GM23338 (cell line): Measurements from ENCODE around the gene MAP4K4. TPM values are rescaled to one million over a fixed set of nuclear protein-coding genes. Genes with fewer than 3 reads are reported as not detected.

ENCODE experiments used
- ATAC-seq: fragments of 200-7000 bp; cut with Tn5 transposase; 3 replicates; pipeline ENCODE4 v1.9.1; 2020
- DNase-seq: peaks from one replicate; pipeline ENCODE4 v3.0.0-alpha.2; 2015; ENCODE audit warnings: low spot score
- H2AFZ ChIP-seq: fragments of 200-600 bp; sonication (generic); 2 replicates; pipeline ENCODE4 v1.8.0; 2016; ENCODE audit warnings: antibody characterized with exemption, mild to moderate bottlenecking, moderate library complexity
- H3F3A ChIP-seq: fragments of 200-600 bp; sonication (generic); replicated peaks from 2 replicates; pipeline ENCODE4 v1.8.0; 2017; ENCODE audit warnings: antibody characterized with exemption, mixed run types, low read depth
- H3K27ac ChIP-seq: fragments of 200-600 bp; sonication (generic); 2 replicates; pipeline ENCODE4 v1.6.1; 2016; ENCODE audit warnings: low read depth
- H3K27me3 ChIP-seq: fragments of 200-600 bp; sonication (generic); 2 replicates; pipeline ENCODE4 v1.8.0; 2016; ENCODE audit warnings: mild to moderate bottlenecking, mixed run types, moderate library complexity; ENCODE audit not compliant: insufficient read depth
- H3K36me3 ChIP-seq: fragments of 200-600 bp; sonication (generic); 2 replicates; pipeline ENCODE4 v1.8.0; 2016; ENCODE audit warnings: mild to moderate bottlenecking; ENCODE audit not compliant: insufficient read depth
- H3K4me1 ChIP-seq: fragments of 200-600 bp; sonication (generic); 2 replicates; pipeline ENCODE4 v1.8.0; 2016; ENCODE audit warnings: mild to moderate bottlenecking, moderate library complexity; ENCODE audit not compliant: insufficient read depth
- H3K4me2 ChIP-seq: fragments of 200-600 bp; sonication (generic); 2 replicates; pipeline ENCODE4 v1.7.1; 2017; ENCODE audit warnings: mixed run types
- H3K4me3 ChIP-seq: fragments of 200-600 bp; sonication (generic); 2 replicates; pipeline ENCODE4 v1.6.1; 2016; ENCODE audit warnings: mixed run types
- H3K79me2 ChIP-seq: fragments of 200-600 bp; sonication (generic); replicated peaks from 2 replicates; pipeline ENCODE4 v1.8.0; 2017; ENCODE audit warnings: mild to moderate bottlenecking; ENCODE audit not compliant: insufficient read depth
- H3K9me2 ChIP-seq: fragments of 200-600 bp; sonication (generic); 2 replicates; pipeline ENCODE4 v1.8.0; 2017; ENCODE audit not compliant: insufficient read depth
- H4K20me1 ChIP-seq: fragments of 200-600 bp; sonication (generic); replicated peaks from 2 replicates; pipeline ENCODE4 v1.8.0; 2017; ENCODE audit warnings: mild to moderate bottlenecking; ENCODE audit not compliant: insufficient read depth
- H3K27ac Mint-ChIP-seq: 2 replicates; pipeline ENCODE4 v1.8.0; 2020; ENCODE audit warnings: inconsistent platforms, mild to moderate bottlenecking, moderate library complexity, mixed read lengths
- H3K27me3 Mint-ChIP-seq: 3 replicates; pipeline ENCODE4 v1.8.0; 2022; ENCODE audit warnings: low read depth, mild to moderate bottlenecking, moderate library complexity, mixed read lengths, inconsistent platforms; ENCODE audit not compliant: insufficient read depth, poor library complexity
- H3K36me3 Mint-ChIP-seq: 3 replicates; pipeline ENCODE4 v1.8.0; 2021; ENCODE audit warnings: low read depth, mild to moderate bottlenecking, inconsistent platforms, moderate library complexity, mixed read lengths
- H3K4me1 Mint-ChIP-seq: 3 replicates; pipeline ENCODE4 v1.8.0; 2020; ENCODE audit warnings: mild to moderate bottlenecking, inconsistent platforms, mixed read lengths
- H3K4me3 Mint-ChIP-seq: 3 replicates; pipeline ENCODE4 v1.8.0; 2021; ENCODE audit warnings: moderate library complexity, mild to moderate bottlenecking, inconsistent platforms, mixed read lengths
- H3K9me3 Mint-ChIP-seq: 3 replicates; pipeline ENCODE4 v1.8.0; 2020; ENCODE audit warnings: moderate library complexity, mild to moderate bottlenecking, inconsistent platforms, mixed read lengths
- CREB1 ChIP-seq: fragments of 250-450 bp; sonication (Bioruptor Pico); IDR thresholded peaks from 2 replicates; pipeline ENCODE4 v1.5.0; 2020; ENCODE audit warnings: low read depth, mild to moderate bottlenecking, moderate library complexity
- EZH2 ChIP-seq: fragments of 200-600 bp; sonication (generic); IDR thresholded peaks from one replicate; pipeline ENCODE4 v1.8.0; 2017; ENCODE audit warnings: antibody characterized with exemption, mild to moderate bottlenecking, low read depth; ENCODE audit not compliant: unreplicated experiment
- EZH2phosphoT487 ChIP-seq: fragments of 200-600 bp; sonication (generic); IDR thresholded peaks from one replicate; pipeline ENCODE4 v1.8.1; 2018; ENCODE audit warnings: antibody characterized with exemption; ENCODE audit not compliant: unreplicated experiment
- JUNB ChIP-seq: IDR thresholded peaks from one replicate; pipeline ENCODE4 v1.6.1; 2016; ENCODE audit warnings: antibody characterized with exemption; ENCODE audit not compliant: unreplicated experiment
- NANOG ChIP-seq: IDR thresholded peaks from 2 replicates; pipeline ENCODE4 v1.6.1; 2016; ENCODE audit warnings: antibody characterized with exemption, borderline replicate concordance
- POLR2AphosphoS5 ChIP-seq: IDR thresholded peaks from 2 replicates; pipeline ENCODE4 v1.6.1; 2016; ENCODE audit warnings: antibody characterized with exemption, low read depth
- STAT1 ChIP-seq: IDR thresholded peaks from one replicate; pipeline ENCODE4 v1.6.1; 2016; ENCODE audit warnings: antibody characterized with exemption; ENCODE audit not compliant: unreplicated experiment
- ZNF114 ChIP-seq: fragments of 250-450 bp; sonication (Bioruptor Pico); IDR thresholded peaks from 2 replicates; pipeline ENCODE4 v1.5.0; 2020; ENCODE audit warnings: mild to moderate bottlenecking, moderate library complexity
- ZNF331 ChIP-seq: fragments of 250-450 bp; sonication (Bioruptor Pico); IDR thresholded peaks from 2 replicates; pipeline ENCODE4 v1.5.0; 2020; ENCODE audit warnings: low read depth, mild to moderate bottlenecking, moderate library complexity
- polyA plus RNA-seq: library from polyadenylated mRNA; unstranded; fragments of >200 nt; fragmentation: Nextera tagmentation; extraction: Ambion mirVana; gene quantifications from 2 replicates; pipeline ENCODE4 v1.2.1, GENCODE V29; 2016
- total RNA-seq: library from RNA; depleted of rRNA; stranded (reverse); fragments of >200 nt; shearing (Covaris generic); gene quantifications from 2 replicates; pipeline ENCODE4 v1.2.3, GENCODE V29; 2014
- TF ChIP-seq, protein P1 (sequence below): IDR thresholded peaks from 2 replicates; pipeline ENCODE4 v1.6.1; 2016; ENCODE audit warnings: antibody characterized with exemption
- TF ChIP-seq, protein P2 (sequence below), 2 experiments: fragments of 200-600 bp in 1 of 2; sonication (generic) in 1 of 2; conservative IDR thresholded peaks; 2 replicates each; pipeline versions ENCODE4 v1.5.1 to v1.6.1; 2016 to 2017; ENCODE audit warnings: antibody characterized with exemption in 2 of 2, low read depth in 2 of 2, mild to moderate bottlenecking in 2 of 2, moderate library complexity in 1 of 2
- TF ChIP-seq, protein P3 (sequence below): IDR thresholded peaks from one replicate; pipeline ENCODE4 v1.6.1; 2018; ENCODE audit warnings: antibody characterized with exemption; ENCODE audit not compliant: unreplicated experiment
- TF ChIP-seq, protein P4 (sequence below): fragments of 250-450 bp; sonication (Bioruptor Pico); IDR thresholded peaks from 2 replicates; pipeline ENCODE4 v1.5.0; 2020; ENCODE audit warnings: mild to moderate bottlenecking, moderate library complexity

MAP4K4 gene
- total and polyA plus RNA-seq, 2 experiments from 2014 or later = 34.6 to 99.2 TPM

DNA sequence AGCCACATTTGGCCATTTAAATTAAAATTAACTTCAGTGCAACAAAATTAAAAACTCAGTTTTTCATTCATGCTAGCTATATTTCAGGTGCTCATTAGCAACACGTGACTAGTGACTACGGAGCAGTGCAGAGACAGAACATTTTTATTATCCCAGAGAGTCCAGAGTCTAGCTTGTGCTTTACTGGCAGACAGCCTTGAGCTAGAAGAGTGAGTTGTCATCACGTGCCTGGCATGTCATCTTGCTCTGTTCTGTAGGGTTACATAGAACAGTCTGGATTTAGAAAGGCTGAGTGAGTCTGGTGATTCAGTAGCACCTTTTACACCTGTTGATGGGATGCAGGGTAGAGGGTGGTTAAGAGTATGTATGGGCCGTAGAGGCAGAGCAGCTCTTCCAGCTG, 157.4 kb downstream of the MAP4K4 start:
- H3K27me3 Mint-ChIP-seq = peaks cover 2% of the 10 kb centered on the region
- Histone ChIP-seq H3K4me3 (no peak overlapping the region), H4K20me1 (peaks cover 5% of the 10 kb centered on the region; the same call in 1 of the 2 replicates), H3F3A (no peaks in the 10 kb centered on the region), H3K27me3 (no peaks in the 10 kb centered on the region), H3K36me3 (peaks cover 5% of the 10 kb centered on the region; the same call in 1 of the 2 replicates), H2AFZ (no peak overlapping the region), H3K4me2 (no peak overlapping the region), H3K9me2 (no peaks in the 10 kb centered on the region), H3K4me1 (no peaks in the 10 kb centered on the region; the same call in 1 of the 2 replicates), H3K79me2 (0 out of 2 replicates have a peak, but pooled peaks cover 3% of the 10 kb centered on the region), H3K27ac (no peak overlapping the region)
- no peaks in the 10 kb centered on the region for H3K9me3 Mint-ChIP-seq
- TF ChIP-seq, protein P1, sequence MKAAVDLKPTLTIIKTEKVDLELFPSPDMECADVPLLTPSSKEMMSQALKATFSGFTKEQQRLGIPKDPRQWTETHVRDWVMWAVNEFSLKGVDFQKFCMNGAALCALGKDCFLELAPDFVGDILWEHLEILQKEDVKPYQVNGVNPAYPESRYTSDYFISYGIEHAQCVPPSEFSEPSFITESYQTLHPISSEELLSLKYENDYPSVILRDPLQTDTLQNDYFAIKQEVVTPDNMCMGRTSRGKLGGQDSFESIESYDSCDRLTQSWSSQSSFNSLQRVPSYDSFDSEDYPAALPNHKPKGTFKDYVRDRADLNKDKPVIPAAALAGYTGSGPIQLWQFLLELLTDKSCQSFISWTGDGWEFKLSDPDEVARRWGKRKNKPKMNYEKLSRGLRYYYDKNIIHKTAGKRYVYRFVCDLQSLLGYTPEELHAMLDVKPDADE = no peak
- TF ChIP-seq, protein P2, sequence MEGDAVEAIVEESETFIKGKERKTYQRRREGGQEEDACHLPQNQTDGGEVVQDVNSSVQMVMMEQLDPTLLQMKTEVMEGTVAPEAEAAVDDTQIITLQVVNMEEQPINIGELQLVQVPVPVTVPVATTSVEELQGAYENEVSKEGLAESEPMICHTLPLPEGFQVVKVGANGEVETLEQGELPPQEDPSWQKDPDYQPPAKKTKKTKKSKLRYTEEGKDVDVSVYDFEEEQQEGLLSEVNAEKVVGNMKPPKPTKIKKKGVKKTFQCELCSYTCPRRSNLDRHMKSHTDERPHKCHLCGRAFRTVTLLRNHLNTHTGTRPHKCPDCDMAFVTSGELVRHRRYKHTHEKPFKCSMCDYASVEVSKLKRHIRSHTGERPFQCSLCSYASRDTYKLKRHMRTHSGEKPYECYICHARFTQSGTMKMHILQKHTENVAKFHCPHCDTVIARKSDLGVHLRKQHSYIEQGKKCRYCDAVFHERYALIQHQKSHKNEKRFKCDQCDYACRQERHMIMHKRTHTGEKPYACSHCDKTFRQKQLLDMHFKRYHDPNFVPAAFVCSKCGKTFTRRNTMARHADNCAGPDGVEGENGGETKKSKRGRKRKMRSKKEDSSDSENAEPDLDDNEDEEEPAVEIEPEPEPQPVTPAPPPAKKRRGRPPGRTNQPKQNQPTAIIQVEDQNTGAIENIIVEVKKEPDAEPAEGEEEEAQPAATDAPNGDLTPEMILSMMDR (conservative IDR thresholded peaks at IDR 0.05; ENCODE audit: low read depth in 2 of 2) = no peak
- TF ChIP-seq NANOG (no peak), JUNB (no peak), EZH2 (no peak), ZNF114 (CRISPR knock-in tag) (no peak), CREB1 (CRISPR knock-in tag) (no peak), ZNF331 (no peak), POLR2AphosphoS5 (no peak), EZH2phosphoT487 (no peak), STAT1 (no peak)
- TF ChIP-seq, protein P3, sequence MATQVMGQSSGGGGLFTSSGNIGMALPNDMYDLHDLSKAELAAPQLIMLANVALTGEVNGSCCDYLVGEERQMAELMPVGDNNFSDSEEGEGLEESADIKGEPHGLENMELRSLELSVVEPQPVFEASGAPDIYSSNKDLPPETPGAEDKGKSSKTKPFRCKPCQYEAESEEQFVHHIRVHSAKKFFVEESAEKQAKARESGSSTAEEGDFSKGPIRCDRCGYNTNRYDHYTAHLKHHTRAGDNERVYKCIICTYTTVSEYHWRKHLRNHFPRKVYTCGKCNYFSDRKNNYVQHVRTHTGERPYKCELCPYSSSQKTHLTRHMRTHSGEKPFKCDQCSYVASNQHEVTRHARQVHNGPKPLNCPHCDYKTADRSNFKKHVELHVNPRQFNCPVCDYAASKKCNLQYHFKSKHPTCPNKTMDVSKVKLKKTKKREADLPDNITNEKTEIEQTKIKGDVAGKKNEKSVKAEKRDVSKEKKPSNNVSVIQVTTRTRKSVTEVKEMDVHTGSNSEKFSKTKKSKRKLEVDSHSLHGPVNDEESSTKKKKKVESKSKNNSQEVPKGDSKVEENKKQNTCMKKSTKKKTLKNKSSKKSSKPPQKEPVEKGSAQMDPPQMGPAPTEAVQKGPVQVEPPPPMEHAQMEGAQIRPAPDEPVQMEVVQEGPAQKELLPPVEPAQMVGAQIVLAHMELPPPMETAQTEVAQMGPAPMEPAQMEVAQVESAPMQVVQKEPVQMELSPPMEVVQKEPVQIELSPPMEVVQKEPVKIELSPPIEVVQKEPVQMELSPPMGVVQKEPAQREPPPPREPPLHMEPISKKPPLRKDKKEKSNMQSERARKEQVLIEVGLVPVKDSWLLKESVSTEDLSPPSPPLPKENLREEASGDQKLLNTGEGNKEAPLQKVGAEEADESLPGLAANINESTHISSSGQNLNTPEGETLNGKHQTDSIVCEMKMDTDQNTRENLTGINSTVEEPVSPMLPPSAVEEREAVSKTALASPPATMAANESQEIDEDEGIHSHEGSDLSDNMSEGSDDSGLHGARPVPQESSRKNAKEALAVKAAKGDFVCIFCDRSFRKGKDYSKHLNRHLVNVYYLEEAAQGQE = no peak
- TF ChIP-seq, protein P4, sequence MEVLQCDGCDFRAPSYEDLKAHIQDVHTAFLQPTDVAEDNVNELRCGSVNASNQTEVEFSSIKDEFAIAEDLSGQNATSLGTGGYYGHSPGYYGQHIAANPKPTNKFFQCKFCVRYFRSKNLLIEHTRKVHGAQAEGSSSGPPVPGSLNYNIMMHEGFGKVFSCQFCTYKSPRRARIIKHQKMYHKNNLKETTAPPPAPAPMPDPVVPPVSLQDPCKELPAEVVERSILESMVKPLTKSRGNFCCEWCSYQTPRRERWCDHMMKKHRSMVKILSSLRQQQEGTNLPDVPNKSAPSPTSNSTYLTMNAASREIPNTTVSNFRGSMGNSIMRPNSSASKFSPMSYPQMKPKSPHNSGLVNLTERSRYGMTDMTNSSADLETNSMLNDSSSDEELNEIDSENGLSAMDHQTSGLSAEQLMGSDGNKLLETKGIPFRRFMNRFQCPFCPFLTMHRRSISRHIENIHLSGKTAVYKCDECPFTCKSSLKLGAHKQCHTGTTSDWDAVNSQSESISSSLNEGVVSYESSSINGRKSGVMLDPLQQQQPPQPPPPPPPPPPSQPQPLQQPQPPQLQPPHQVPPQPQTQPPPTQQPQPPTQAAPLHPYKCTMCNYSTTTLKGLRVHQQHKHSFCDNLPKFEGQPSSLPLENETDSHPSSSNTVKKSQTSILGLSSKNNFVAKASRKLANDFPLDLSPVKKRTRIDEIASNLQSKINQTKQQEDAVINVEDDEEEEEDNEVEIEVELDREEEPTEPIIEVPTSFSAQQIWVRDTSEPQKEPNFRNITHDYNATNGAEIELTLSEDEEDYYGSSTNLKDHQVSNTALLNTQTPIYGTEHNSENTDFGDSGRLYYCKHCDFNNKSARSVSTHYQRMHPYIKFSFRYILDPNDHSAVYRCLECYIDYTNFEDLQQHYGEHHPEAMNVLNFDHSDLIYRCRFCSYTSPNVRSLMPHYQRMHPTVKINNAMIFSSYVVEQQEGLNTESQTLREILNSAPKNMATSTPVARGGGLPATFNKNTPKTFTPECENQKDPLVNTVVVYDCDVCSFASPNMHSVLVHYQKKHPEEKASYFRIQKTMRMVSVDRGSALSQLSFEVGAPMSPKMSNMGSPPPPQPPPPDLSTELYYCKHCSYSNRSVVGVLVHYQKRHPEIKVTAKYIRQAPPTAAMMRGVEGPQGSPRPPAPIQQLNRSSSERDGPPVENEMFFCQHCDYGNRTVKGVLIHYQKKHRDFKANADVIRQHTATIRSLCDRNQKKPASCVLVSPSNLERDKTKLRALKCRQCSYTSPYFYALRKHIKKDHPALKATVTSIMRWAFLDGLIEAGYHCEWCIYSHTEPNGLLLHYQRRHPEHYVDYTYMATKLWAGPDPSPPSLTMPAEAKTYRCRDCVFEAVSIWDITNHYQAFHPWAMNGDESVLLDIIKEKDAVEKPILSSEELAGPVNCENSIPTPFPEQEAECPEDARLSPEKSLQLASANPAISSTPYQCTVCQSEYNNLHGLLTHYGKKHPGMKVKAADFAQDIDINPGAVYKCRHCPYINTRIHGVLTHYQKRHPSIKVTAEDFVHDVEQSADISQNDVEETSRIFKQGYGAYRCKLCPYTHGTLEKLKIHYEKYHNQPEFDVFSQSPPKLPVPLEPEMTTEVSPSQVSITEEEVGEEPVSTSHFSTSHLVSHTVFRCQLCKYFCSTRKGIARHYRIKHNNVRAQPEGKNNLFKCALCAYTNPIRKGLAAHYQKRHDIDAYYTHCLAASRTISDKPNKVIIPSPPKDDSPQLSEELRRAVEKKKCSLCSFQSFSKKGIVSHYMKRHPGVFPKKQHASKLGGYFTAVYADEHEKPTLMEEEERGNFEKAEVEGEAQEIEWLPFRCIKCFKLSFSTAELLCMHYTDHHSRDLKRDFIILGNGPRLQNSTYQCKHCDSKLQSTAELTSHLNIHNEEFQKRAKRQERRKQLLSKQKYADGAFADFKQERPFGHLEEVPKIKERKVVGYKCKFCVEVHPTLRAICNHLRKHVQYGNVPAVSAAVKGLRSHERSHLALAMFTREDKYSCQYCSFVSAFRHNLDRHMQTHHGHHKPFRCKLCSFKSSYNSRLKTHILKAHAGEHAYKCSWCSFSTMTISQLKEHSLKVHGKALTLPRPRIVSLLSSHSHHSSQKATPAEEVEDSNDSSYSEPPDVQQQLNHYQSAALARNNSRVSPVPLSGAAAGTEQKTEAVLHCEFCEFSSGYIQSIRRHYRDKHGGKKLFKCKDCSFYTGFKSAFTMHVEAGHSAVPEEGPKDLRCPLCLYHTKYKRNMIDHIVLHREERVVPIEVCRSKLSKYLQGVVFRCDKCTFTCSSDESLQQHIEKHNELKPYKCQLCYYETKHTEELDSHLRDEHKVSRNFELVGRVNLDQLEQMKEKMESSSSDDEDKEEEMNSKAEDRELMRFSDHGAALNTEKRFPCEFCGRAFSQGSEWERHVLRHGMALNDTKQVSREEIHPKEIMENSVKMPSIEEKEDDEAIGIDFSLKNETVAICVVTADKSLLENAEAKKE (CRISPR knock-in tag) = no peak
- H3K27ac Mint-ChIP-seq = no peak overlapping the region
- ATAC-seq (no peak), DNase-seq (no peak)
- peaks cover 18% of the 10 kb centered on the region for H3K36me3 Mint-ChIP-seq
- peaks cover 9% of the 10 kb centered on the region for H3K4me1 Mint-ChIP-seq
- H3K4me3 Mint-ChIP-seq = no peak overlapping the region
